HepG2 (cell line): ENCODE measurements around the gene NDE1. TPM values are rescaled to one million over a fixed set of nuclear protein-coding genes. Genes with fewer than 3 reads are reported as not detected.

ENCODE experiments used
- ATAC-seq: fragments of 200-7000 bp; cut with Tn5 transposase; 3 replicates; pipeline ENCODE4 v1.9.1; 2020; ENCODE audit warnings: mild to moderate bottlenecking, moderate library complexity
- BruUV-seq: library from RNA; stranded (reverse); fragments of 400-500 nt; replicated peaks from 2 replicates; lab custom pipeline; 2021; lab: Mats Ljungman, UMichigan
- CTCF ChIA-PET: fragments of 300-600 bp; formaldehyde crosslinking; extraction: SDS; loops from one replicate; lab custom pipeline; 2021; ENCODE audit warnings: low total read pairs, inconsistent platforms, low intra/inter-chr PET ratio; lab: Yijun Ruan, JAX
- POLR2A ChIA-PET: fragments of 350-600 bp; sonication (Branson Sonifier 250); formaldehyde crosslinking; loops from one replicate; lab custom pipeline; 2020; ENCODE audit warnings: antibody characterized with exemption, inconsistent platforms; lab: Yijun Ruan, JAX
- DNase-seq: peaks from one replicate; pipeline ENCODE4 v3.0.0-alpha.2; 2015; ENCODE audit warnings: low spot score
- FAIRE-seq: peaks from 3 replicates; lab custom pipeline; 2011; peaks lifted over from hg19 to GRCh38; lab: Jason Lieb, UNC
- H2AFZ ChIP-seq: one replicate; pipeline ENCODE4 v1.6.1; 2011; ENCODE audit warnings: low read length, inconsistent platforms
- H3K27ac ChIP-seq: fragments of 300-600 bp; 3 replicates; pipeline ENCODE4 v1.8.0; 2011; ENCODE audit warnings: mixed run types, mild to moderate bottlenecking, mixed read lengths, low read length, inconsistent platforms; ENCODE audit not compliant: insufficient read depth; ENCODE audit errors: extremely low read length
- H3K27me3 ChIP-seq, 2 experiments: fragments of 200-600 bp in 1 of 2; 2 replicates in 1 of 2; 3 replicates in 1 of 2; pipeline versions ENCODE4 v1.6.0 to v1.8.0; 2011; ENCODE audit warnings: low read length in 2 of 2, mild to moderate bottlenecking in 2 of 2, moderate library complexity in 2 of 2, inconsistent platforms in 1 of 2; ENCODE audit not compliant: insufficient read depth in 2 of 2, control insufficient read depth in 1 of 2
- H3K36me3 ChIP-seq, 2 experiments: fragments of 200-600 bp in 1 of 2; replicated peaks in 1 of 2; 2 replicates in 1 of 2; 3 replicates in 1 of 2; pipeline versions ENCODE4 v1.5.1 to v1.8.0; 2011; ENCODE audit warnings: low read length in 2 of 2, inconsistent platforms in 1 of 2; ENCODE audit not compliant: insufficient read depth in 2 of 2, control insufficient read depth in 1 of 2
- H3K4me1 ChIP-seq: 2 replicates; pipeline ENCODE4 v1.5.1; 2012; ENCODE audit warnings: low read length, inconsistent platforms; ENCODE audit not compliant: insufficient read depth
- H3K4me2 ChIP-seq: 2 replicates; pipeline ENCODE4 v1.6.0; 2011; ENCODE audit warnings: low read depth, low read length, inconsistent platforms
- H3K4me3 ChIP-seq, 3 experiments: fragments of 200-600 bp in 1 of 3; sonication (generic), shearing (Covaris generic) in 1 of 3; replicated peaks in 1 of 3; 2 replicates each; pipeline ENCODE4 v1.5.1; 2011 to 2016; ENCODE audit warnings: low read length in 3 of 3, inconsistent platforms in 2 of 3, low read depth in 2 of 3, mild to moderate bottlenecking in 2 of 3, control low read depth in 1 of 3, mixed read lengths in 1 of 3; ENCODE audit not compliant: insufficient read depth in 1 of 3
- H3K79me2 ChIP-seq: one replicate; pipeline ENCODE4 v1.6.1; 2011; ENCODE audit warnings: low read length, inconsistent platforms; ENCODE audit not compliant: insufficient read depth
- H3K9ac ChIP-seq: 2 replicates; pipeline ENCODE4 v1.6.0; 2011; ENCODE audit warnings: mild to moderate bottlenecking, low read depth, low read length, inconsistent platforms; ENCODE audit not compliant: insufficient read depth
- H3K9me3 ChIP-seq: 2 replicates; pipeline ENCODE4 v1.5.1; 2012; ENCODE audit warnings: mild to moderate bottlenecking, low read length
- H4K20me1 ChIP-seq: 2 replicates; pipeline ENCODE4 v1.6.0; 2011; ENCODE audit warnings: inconsistent platforms, mild to moderate bottlenecking, low read length, moderate library complexity; ENCODE audit not compliant: insufficient read depth
- PAWR ChIP-seq: sonication (generic); formaldehyde crosslinking; IDR thresholded peaks from 2 replicates; pipeline ENCODE4 v1.4.0; 2020; ENCODE audit warnings: missing genetic modification reagents, mild to moderate bottlenecking, borderline replicate concordance
- RAD21 ChIP-seq: fragments of 450-650 bp; formaldehyde crosslinking; IDR thresholded peaks from 2 replicates; pipeline ENCODE4 v1.5.0; 2020; ENCODE audit warnings: mild to moderate bottlenecking
- SP1 ChIP-seq, 2 experiments: fragments of 450-650 bp in 1 of 2; sonication (generic) in 1 of 2; formaldehyde crosslinking in 1 of 2; IDR thresholded peaks; 2 replicates each; pipeline versions ENCODE4 v1.4.0 to v1.6.1; 2016 to 2020; ENCODE audit warnings: missing genetic modification reagents in 1 of 2
- U2AF2 ChIP-seq: fragments of 200-400 bp; formaldehyde crosslinking; IDR thresholded peaks from 2 replicates; pipeline ENCODE4 v1.6.1; 2017; ENCODE audit warnings: low read depth, mild to moderate bottlenecking, low read length
- ZIK1 ChIP-seq: sonication (generic); formaldehyde crosslinking; IDR thresholded peaks from 2 replicates; pipeline ENCODE4 v1.5.0; 2020; ENCODE audit warnings: mild to moderate bottlenecking, low read depth, missing genetic modification reagents, borderline replicate concordance
- WGBS: methylation state at CpG from one replicate; pipeline ENCODE4 v1.1.6; 2017; ENCODE audit warnings: low lambda C conversion rate; 5-methylcytosine and 5-hydroxymethylcytosine counted together
- in situ Hi-C: cut with HindIII; loops from 2 replicates; pipeline ENCODE4 v1.10.0; 2017; ENCODE audit warnings: low pct_unique_long_range_greater_than_20kb; ENCODE audit not compliant: extremely low pct_ligation_motif_present
- intact Hi-C: fragments of 100-400 bp; cut with micrococcal nuclease; formaldehyde crosslinking; loops from one replicate; pipeline ENCODE4 v1.10.0; 2022; ENCODE audit not compliant: unreplicated experiment
- polyA plus RNA-seq, 8 experiments: library from polyadenylated mRNA; depleted of rRNA in 3 of 8; stranded (reverse) in 7 of 8; unstranded in 1 of 8; fragments of >200 nt; fragmentation: Illumina TruSeq in 4 of 8; extraction: Trizol in 4 of 8; gene quantifications; 2 replicates each; pipeline versions ENCODE4 v1.2.1 to v1.2.3, GENCODE V29; 2011 to 2016; ENCODE audit warnings: low read depth in 4 of 8, missing spikeins in 1 of 8, mixed read lengths in 1 of 8; ENCODE audit not compliant: insufficient read depth in 1 of 8
- total RNA-seq, 5 experiments: library from RNA; depleted of rRNA; stranded (reverse); fragments of >200 nt; fragmentation: Illumina TruSeq; extraction: Trizol; gene quantifications; 2 replicates each; pipeline ENCODE4 v1.2.3, GENCODE V29; 2016; ENCODE audit warnings: low read depth in 1 of 5
- TF ChIP-seq, protein P1 (sequence below): IDR thresholded peaks from 2 replicates; pipeline ENCODE4 v1.6.1; 2016; ENCODE audit warnings: low read depth, missing genetic modification reagents, missing compliant biosample characterization
- TF ChIP-seq, protein P2 (sequence below): sonication (generic); formaldehyde crosslinking; IDR thresholded peaks from 2 replicates; pipeline ENCODE4 v1.5.0; 2020; ENCODE audit warnings: mild to moderate bottlenecking, missing genetic modification reagents, moderate library complexity
- TF ChIP-seq, protein P3 (sequence below): fragments of 450-650 bp; IDR thresholded peaks from 2 replicates; pipeline ENCODE4 v1.6.1; 2017
- TF ChIP-seq, protein P4 (sequence below): IDR thresholded peaks from 2 replicates; pipeline ENCODE4 v1.4.0; 2020; ENCODE audit warnings: mild to moderate bottlenecking, missing genetic modification reagents

NDE1 gene
- total and polyA plus RNA-seq, 2 of the 13 experiments (the other 11 are each of a cell fraction or from before 2014, with no cell fraction given) = 40.9 to 72.5 TPM

DNA sequence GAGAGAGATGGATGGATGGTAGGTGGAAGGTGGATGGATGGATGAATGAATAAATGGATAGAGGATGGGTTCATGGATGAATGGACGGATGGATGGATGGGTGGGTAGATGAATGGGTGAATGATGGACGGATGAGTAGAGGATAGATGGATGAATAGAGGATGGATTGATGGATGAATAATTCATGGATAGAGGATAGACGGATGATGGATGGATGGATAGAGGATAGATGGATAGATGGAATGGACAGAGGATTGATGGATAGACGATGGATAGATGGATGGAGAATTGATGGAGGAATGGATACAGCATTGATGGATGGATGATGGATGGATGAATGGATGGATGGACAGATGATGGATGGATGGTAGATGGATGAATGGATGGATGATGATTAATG is 115.1 kb downstream of the NDE1 start (continued):
- TF ChIP-seq, protein P1, sequence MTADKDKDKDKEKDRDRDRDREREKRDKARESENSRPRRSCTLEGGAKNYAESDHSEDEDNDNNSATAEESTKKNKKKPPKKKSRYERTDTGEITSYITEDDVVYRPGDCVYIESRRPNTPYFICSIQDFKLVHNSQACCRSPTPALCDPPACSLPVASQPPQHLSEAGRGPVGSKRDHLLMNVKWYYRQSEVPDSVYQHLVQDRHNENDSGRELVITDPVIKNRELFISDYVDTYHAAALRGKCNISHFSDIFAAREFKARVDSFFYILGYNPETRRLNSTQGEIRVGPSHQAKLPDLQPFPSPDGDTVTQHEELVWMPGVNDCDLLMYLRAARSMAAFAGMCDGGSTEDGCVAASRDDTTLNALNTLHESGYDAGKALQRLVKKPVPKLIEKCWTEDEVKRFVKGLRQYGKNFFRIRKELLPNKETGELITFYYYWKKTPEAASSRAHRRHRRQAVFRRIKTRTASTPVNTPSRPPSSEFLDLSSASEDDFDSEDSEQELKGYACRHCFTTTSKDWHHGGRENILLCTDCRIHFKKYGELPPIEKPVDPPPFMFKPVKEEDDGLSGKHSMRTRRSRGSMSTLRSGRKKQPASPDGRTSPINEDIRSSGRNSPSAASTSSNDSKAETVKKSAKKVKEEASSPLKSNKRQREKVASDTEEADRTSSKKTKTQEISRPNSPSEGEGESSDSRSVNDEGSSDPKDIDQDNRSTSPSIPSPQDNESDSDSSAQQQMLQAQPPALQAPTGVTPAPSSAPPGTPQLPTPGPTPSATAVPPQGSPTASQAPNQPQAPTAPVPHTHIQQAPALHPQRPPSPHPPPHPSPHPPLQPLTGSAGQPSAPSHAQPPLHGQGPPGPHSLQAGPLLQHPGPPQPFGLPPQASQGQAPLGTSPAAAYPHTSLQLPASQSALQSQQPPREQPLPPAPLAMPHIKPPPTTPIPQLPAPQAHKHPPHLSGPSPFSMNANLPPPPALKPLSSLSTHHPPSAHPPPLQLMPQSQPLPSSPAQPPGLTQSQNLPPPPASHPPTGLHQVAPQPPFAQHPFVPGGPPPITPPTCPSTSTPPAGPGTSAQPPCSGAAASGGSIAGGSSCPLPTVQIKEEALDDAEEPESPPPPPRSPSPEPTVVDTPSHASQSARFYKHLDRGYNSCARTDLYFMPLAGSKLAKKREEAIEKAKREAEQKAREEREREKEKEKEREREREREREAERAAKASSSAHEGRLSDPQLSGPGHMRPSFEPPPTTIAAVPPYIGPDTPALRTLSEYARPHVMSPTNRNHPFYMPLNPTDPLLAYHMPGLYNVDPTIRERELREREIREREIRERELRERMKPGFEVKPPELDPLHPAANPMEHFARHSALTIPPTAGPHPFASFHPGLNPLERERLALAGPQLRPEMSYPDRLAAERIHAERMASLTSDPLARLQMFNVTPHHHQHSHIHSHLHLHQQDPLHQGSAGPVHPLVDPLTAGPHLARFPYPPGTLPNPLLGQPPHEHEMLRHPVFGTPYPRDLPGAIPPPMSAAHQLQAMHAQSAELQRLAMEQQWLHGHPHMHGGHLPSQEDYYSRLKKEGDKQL (CRISPR knock-in tag) = no peak
- 0 out of 2 replicates have a peak, but pooled peaks have one; percentile 19 for TF ChIP-seq SP1 (IDR thresholded peaks at IDR 0.05)
- TF ChIP-seq SP1 (CRISPR knock-in tag; IDR thresholded peaks at IDR 0.05) = no peak
- no peak for TF ChIP-seq U2AF2
- no peak for TF ChIP-seq RAD21

DNA sequence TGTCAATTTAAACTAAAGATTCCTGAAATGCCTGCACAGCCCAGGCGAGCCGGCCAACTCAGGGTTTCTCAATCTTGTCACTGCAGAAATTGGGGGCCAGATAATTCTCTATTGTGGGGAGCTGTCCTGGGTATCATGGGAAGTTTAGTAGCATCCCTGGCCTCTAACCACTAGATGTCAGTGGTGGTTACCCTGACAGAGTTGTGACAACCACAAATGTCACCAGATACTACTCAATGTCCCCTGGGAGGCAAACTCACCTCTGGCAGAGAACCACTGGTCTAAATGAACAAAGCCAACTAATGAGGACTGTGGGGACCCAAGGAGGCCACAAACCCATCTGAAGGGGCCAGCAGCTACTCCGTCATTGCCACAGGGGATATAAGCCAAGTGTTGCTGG is 115.8 kb downstream of the NDE1 start:
- no peaks in the 10 kb centered on the region for H3K4me1 ChIP-seq
- FAIRE-seq = peak; percentile 96
- H3K4me3 ChIP-seq = no peak overlapping the region
- peak; percentile 73 for DNase-seq
- peaks cover 0 to 10% of the 10 kb centered on the region in 2 experiments; a peak in 4 of 5 replicates for H3K27me3 ChIP-seq
- no peaks in the 10 kb centered on the region for H3K79me2 ChIP-seq
- H3K4me2 ChIP-seq = no peak overlapping the region
- in situ Hi-C loops (no loop called here), intact Hi-C loops (loop anchor here (1.0 to 5.0 kb wide), 3 partner anchors 56 to 421 kb away; no protein-coding TSS in a partner anchor)
- no peaks in the 10 kb centered on the region for H3K36me3 ChIP-seq
- ChIA-PET CTCF (interaction anchor here (1.4 to 2.8 kb wide), 3 partner anchors 56 to 429 kb away, joined by 5 to 30 read pairs (median 18); no protein-coding TSS in a partner anchor), POLR2A (no interaction called here)
- peak; percentile 96 for ATAC-seq
- H4K20me1 ChIP-seq = no peaks in the 10 kb centered on the region
- H3K27ac ChIP-seq = no peak overlapping the region
- H3K9me3 ChIP-seq = no peaks in the 10 kb centered on the region
- no TSS peak for BruUV-seq
- no peak overlapping the region for H2AFZ ChIP-seq
- 33% methylated on average over 3 of the region's 3 CpGs for WGBS
- no peak overlapping the region for H3K9ac ChIP-seq
- TF ChIP-seq, protein P2, sequence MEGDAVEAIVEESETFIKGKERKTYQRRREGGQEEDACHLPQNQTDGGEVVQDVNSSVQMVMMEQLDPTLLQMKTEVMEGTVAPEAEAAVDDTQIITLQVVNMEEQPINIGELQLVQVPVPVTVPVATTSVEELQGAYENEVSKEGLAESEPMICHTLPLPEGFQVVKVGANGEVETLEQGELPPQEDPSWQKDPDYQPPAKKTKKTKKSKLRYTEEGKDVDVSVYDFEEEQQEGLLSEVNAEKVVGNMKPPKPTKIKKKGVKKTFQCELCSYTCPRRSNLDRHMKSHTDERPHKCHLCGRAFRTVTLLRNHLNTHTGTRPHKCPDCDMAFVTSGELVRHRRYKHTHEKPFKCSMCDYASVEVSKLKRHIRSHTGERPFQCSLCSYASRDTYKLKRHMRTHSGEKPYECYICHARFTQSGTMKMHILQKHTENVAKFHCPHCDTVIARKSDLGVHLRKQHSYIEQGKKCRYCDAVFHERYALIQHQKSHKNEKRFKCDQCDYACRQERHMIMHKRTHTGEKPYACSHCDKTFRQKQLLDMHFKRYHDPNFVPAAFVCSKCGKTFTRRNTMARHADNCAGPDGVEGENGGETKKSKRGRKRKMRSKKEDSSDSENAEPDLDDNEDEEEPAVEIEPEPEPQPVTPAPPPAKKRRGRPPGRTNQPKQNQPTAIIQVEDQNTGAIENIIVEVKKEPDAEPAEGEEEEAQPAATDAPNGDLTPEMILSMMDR (CRISPR knock-in tag) = peak; percentile 90
- TF ChIP-seq, protein P3, sequence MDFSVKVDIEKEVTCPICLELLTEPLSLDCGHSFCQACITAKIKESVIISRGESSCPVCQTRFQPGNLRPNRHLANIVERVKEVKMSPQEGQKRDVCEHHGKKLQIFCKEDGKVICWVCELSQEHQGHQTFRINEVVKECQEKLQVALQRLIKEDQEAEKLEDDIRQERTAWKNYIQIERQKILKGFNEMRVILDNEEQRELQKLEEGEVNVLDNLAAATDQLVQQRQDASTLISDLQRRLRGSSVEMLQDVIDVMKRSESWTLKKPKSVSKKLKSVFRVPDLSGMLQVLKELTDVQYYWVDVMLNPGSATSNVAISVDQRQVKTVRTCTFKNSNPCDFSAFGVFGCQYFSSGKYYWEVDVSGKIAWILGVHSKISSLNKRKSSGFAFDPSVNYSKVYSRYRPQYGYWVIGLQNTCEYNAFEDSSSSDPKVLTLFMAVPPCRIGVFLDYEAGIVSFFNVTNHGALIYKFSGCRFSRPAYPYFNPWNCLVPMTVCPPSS = no peak
- TF ChIP-seq PAWR = no peak
- no peak for TF ChIP-seq ZIK1 (CRISPR knock-in tag)
- TF ChIP-seq, protein P4, sequence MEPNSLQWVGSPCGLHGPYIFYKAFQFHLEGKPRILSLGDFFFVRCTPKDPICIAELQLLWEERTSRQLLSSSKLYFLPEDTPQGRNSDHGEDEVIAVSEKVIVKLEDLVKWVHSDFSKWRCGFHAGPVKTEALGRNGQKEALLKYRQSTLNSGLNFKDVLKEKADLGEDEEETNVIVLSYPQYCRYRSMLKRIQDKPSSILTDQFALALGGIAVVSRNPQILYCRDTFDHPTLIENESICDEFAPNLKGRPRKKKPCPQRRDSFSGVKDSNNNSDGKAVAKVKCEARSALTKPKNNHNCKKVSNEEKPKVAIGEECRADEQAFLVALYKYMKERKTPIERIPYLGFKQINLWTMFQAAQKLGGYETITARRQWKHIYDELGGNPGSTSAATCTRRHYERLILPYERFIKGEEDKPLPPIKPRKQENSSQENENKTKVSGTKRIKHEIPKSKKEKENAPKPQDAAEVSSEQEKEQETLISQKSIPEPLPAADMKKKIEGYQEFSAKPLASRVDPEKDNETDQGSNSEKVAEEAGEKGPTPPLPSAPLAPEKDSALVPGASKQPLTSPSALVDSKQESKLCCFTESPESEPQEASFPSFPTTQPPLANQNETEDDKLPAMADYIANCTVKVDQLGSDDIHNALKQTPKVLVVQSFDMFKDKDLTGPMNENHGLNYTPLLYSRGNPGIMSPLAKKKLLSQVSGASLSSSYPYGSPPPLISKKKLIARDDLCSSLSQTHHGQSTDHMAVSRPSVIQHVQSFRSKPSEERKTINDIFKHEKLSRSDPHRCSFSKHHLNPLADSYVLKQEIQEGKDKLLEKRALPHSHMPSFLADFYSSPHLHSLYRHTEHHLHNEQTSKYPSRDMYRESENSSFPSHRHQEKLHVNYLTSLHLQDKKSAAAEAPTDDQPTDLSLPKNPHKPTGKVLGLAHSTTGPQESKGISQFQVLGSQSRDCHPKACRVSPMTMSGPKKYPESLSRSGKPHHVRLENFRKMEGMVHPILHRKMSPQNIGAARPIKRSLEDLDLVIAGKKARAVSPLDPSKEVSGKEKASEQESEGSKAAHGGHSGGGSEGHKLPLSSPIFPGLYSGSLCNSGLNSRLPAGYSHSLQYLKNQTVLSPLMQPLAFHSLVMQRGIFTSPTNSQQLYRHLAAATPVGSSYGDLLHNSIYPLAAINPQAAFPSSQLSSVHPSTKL (CRISPR knock-in tag) = 0 out of 2 replicates have a peak, but pooled peaks have one; percentile 23
